Transverse colon (tissue), 4 donors: Measurements from ENCODE around the gene DNAL1.

ENCODE experiments used
- CTCF ChIP-seq, 5 experiments: fragments of 200-600 bp in 3 of 5; fragments of 450-650 bp in 2 of 5; sonication (generic) in 3 of 5; IDR thresholded peaks; 1 replicate in 2 of 5; 2 replicates in 3 of 5; pipeline ENCODE4 v1.5.1; 2016 to 2017; ENCODE audit warnings: antibody characterized with exemption in 5 of 5, inconsistent platforms in 3 of 5, mild to moderate bottlenecking in 2 of 5, moderate library complexity in 1 of 5
- EP300 ChIP-seq: sonication (generic); formaldehyde crosslinking; IDR thresholded peaks from one replicate; pipeline ENCODE4 v1.6.1; 2017; ENCODE audit warnings: antibody characterized with exemption, low read depth
- POLR2A ChIP-seq: fragments of 450-650 bp; IDR thresholded peaks from one replicate; pipeline ENCODE4 v1.6.1; 2016; ENCODE audit warnings: antibody characterized with exemption, mild to moderate bottlenecking, moderate library complexity
- POLR2AphosphoS5 ChIP-seq, 3 donors: sonication (generic); formaldehyde crosslinking; IDR thresholded peaks; one replicate each; pipeline ENCODE4 v1.6.1; 2016; ENCODE audit warnings: antibody characterized with exemption in 3 of 3

- TF ChIP-seq CTCF (IDR thresholded peaks at IDR 0.05) (no peak), POLR2AphosphoS5 (IDR thresholded peaks at IDR 0.05) (no peak), EP300 (no peak), POLR2A (no peak)
These were observed 78.6 kb downstream of the DNAL1 start for GRCh38 chr14:73723406-73723796.
